Measurements from ENCODE around the gene PLCG2.
A peak's percentile ranks its signal among the peaks of the same experiment; 100 is the strongest.

The PLCG2 gene

GRCh38 chr16:81881228-81881627 lies 102.1 kb downstream of the PLCG2 start:
- no peak for DNase-seq

- DNase-seq, result no peak
Measured at GRCh38 chr16:81882559-81882958, 103.5 kb downstream of the PLCG2 start.

GRCh38 chr16:81883235-81883634 lies 104.1 kb downstream of the PLCG2 start:
- no peak for DNase-seq

- DNase-seq, result peak; percentile 53
Measured at GRCh38 chr16:81885976-81886586, 107.0 kb downstream of the PLCG2 start.

- no peak for DNase-seq
Measured at GRCh38 chr16:81888520-81889394, 109.7 kb downstream of the PLCG2 start.

- DNase-seq, result no peak
Measured at GRCh38 chr16:81891736-81892364, 112.8 kb downstream of the PLCG2 start.

- no peak for DNase-seq
Measured at GRCh38 chr16:81894592-81894991, 115.5 kb downstream of the PLCG2 start.

- no peak for DNase-seq
Measured at GRCh38 chr16:81896902-81897301, 117.8 kb downstream of the PLCG2 start.

- DNase-seq, result no peak
Measured at GRCh38 chr16:81899601-81900000, 120.5 kb downstream of the PLCG2 start.

- no peak for DNase-seq
Measured at GRCh38 chr16:81900014-81900413, 120.9 kb downstream of the PLCG2 start.

GRCh38 chr16:81900456-81900855 lies 121.4 kb downstream of the PLCG2 start:
- no peak for DNase-seq

GRCh38 chr16:81901484-81901883 lies 122.4 kb downstream of the PLCG2 start:
- DNase-seq, result no peak

GRCh38 chr16:81902025-81902424 lies 122.9 kb downstream of the PLCG2 start:
- DNase-seq, result no peak

GRCh38 chr16:81904320-81904719 lies 125.2 kb downstream of the PLCG2 start:
- DNase-seq, result no peak

GRCh38 chr16:81905277-81905676 lies 126.2 kb downstream of the PLCG2 start:
- no peak for DNase-seq

GRCh38 chr16:81907681-81908080 lies 128.6 kb downstream of the PLCG2 start:
- no peak for DNase-seq

- DNase-seq, result no peak
Measured at GRCh38 chr16:81908466-81909262, 129.6 kb downstream of the PLCG2 start.

GRCh38 chr16:81910366-81910885 lies 131.3 kb downstream of the PLCG2 start:
- no peak for DNase-seq

GRCh38 chr16:81912395-81912794 lies 133.3 kb downstream of the PLCG2 start:
- no peak for DNase-seq

- no peak for DNase-seq
Measured at GRCh38 chr16:81913222-81913621, 134.1 kb downstream of the PLCG2 start.

GRCh38 chr16:81917375-81917774 lies 138.3 kb downstream of the PLCG2 start:
- no peak for DNase-seq

- DNase-seq, result no peak
Measured at GRCh38 chr16:81918927-81919326, 139.8 kb downstream of the PLCG2 start.

GRCh38 chr16:81920498-81920897 lies 141.4 kb downstream of the PLCG2 start:
- DNase-seq, result no peak

Data from activated CD4-positive, alpha-beta T cell treated with anti-CD3 and anti-CD28 coated beads, Interleukin-2, Interleukin-6, amounts not matched to agents 100 ng/mL and 50 ng/mL, durations not matched to agents 16 hours and 8 hours (primary cell).